ENCODE measurements around the gene ZDHHC18. TPM values are rescaled to one million over a fixed set of nuclear protein-coding genes. Genes with fewer than 3 reads are reported as not detected.
"Not testable (repeated sequence)": the region's sequence is repeated elsewhere in the genome, so short reads cannot be mapped to it uniquely, and the experiment has no call there.

The ZDHHC18 gene
- total RNA-seq, 1 experiment from 2014 or later: 27.9 TPM

GRCh38 chr1:26877326-26877725 lies 50.8 kb downstream of the ZDHHC18 start:
- no peak for DNase-seq (ENCODE audit: low spot score)
- H3K27me3 ChIP-seq (replicated peaks; ENCODE audit: insufficient read depth, low read depth, low read length, poor library complexity): no peaks in the 10 kb centered on the region
- no peaks in the 10 kb centered on the region for H3K4me1 ChIP-seq (ENCODE audit: insufficient read depth, low read length, poor library complexity, severe bottlenecking)
- no peak overlapping the region for H3K4me3 ChIP-seq (ENCODE audit: low read depth, low read length, poor library complexity, severe bottlenecking)
- peaks cover 30% of the 10 kb centered on the region for H3K36me3 ChIP-seq (ENCODE audit: insufficient read depth, low read length, poor library complexity, severe bottlenecking)
- TF ChIP-seq EZH2 (IDR thresholded peaks at IDR 0.05; ENCODE audit: borderline replicate concordance, low read depth, low read length, poor library complexity, severe bottlenecking): no peak
- no peak for TF ChIP-seq CTCF (conservative IDR thresholded peaks at IDR 0.05; ENCODE audit: low read depth, low read length)
- TSS peak; percentile 20 for BruUV-seq (replicated peaks)
- ChIA-PET CTCF (no interaction called here), POLR2A (ENCODE audit: low non-redundant PET) (no interaction called here)
- no peak overlapping the region for H3K27ac ChIP-seq (ENCODE audit: low read depth, low read length, poor library complexity, severe bottlenecking)
- H3K9me3 ChIP-seq (ENCODE audit: low read depth, low read length, poor library complexity, severe bottlenecking): no peaks in the 10 kb centered on the region
- intact Hi-C loops (cut with micrococcal nuclease; ENCODE audit: unreplicated experiment): loop anchor here (5.0 kb wide), 2 partner anchors 65 to 275 kb away; no protein-coding TSS in a partner anchor

DNA sequence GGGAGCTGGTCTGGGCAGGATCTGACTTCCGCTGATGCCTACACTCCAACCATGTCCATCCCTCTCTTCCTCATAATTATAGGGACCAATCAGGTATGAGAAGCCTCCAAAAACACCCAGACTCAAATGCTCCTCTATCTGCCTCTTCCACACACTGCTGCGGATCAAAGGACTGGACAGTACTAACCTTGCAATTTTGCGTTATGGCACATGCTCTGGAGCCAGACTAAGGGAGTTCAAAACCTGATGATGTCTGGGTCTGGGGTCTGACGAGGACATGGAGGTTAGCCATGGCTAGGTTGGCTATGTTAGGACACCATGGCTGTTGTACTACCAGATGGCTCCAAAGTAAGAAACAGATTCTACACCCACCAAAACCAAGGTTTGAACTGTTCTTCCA lies 53.3 kb downstream of the ZDHHC18 start:
- BruUV-seq (replicated peaks): no TSS peak
- no peak overlapping the region for H3K27ac ChIP-seq (ENCODE audit: low read depth, low read length, poor library complexity, severe bottlenecking)
- intact Hi-C loops (cut with micrococcal nuclease; ENCODE audit: unreplicated experiment): loop anchor here (5.0 kb wide), 2 partner anchors 67 to 277 kb away; no protein-coding TSS in a partner anchor
- H3K4me3 ChIP-seq (ENCODE audit: low read depth, low read length, poor library complexity, severe bottlenecking): no peak overlapping the region
- H3K27me3 ChIP-seq (replicated peaks; ENCODE audit: insufficient read depth, low read depth, low read length, poor library complexity): no peaks in the 10 kb centered on the region
- H3K9me3 ChIP-seq (ENCODE audit: low read depth, low read length, poor library complexity, severe bottlenecking): no peaks in the 10 kb centered on the region
- DNase-seq (ENCODE audit: low spot score): no peak
- TF ChIP-seq CTCF (conservative IDR thresholded peaks at IDR 0.05; ENCODE audit: low read depth, low read length): no peak
- TF ChIP-seq EZH2 (IDR thresholded peaks at IDR 0.05; ENCODE audit: borderline replicate concordance, low read depth, low read length, poor library complexity, severe bottlenecking): no peak
- POLR2A ChIA-PET (ENCODE audit: low non-redundant PET): no interaction called here
- CTCF ChIA-PET: no interaction called here
- peaks cover 55% of the 10 kb centered on the region for H3K36me3 ChIP-seq (ENCODE audit: insufficient read depth, low read length, poor library complexity, severe bottlenecking)
- H3K4me1 ChIP-seq (ENCODE audit: insufficient read depth, low read length, poor library complexity, severe bottlenecking): no peaks in the 10 kb centered on the region

DNA sequence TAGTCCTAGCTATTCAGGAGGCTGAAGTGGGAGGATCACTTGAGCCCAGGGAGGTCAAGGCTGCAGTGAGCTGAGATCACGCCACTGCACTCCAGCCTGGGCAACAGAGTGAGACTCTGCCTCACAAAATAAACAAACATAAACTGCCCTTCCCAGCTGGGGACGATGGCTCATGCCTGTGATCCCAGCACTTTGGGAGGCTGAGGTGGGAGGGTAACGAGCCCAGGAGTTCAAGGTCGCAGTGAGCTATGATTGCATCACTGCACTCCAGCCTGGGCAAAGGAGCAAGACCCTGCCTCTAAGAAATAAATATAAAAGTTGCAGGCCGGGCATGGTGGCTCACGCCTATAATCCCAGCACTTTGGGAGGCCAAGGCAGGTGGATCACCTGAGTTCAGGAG lies 55.1 kb downstream of the ZDHHC18 start:
- POLR2A ChIA-PET (ENCODE audit: low non-redundant PET): interaction anchor here (0.7 kb wide), 1 partner anchor 135 kb away, joined by 3 read pairs; no protein-coding TSS in a partner anchor
- H3K4me3 ChIP-seq (ENCODE audit: low read depth, low read length, poor library complexity, severe bottlenecking); BruUV-seq (replicated peaks); DNase-seq (ENCODE audit: low spot score); H3K27ac ChIP-seq (ENCODE audit: low read depth, low read length, poor library complexity, severe bottlenecking); H3K27me3 ChIP-seq (replicated peaks; ENCODE audit: insufficient read depth, low read depth, low read length, poor library complexity); intact Hi-C loops (cut with micrococcal nuclease; ENCODE audit: unreplicated experiment); H3K4me1 ChIP-seq (ENCODE audit: insufficient read depth, low read length, poor library complexity, severe bottlenecking); H3K9me3 ChIP-seq (ENCODE audit: low read depth, low read length, poor library complexity, severe bottlenecking); CTCF ChIA-PET: not testable (repeated sequence)
- peaks cover 64% of the 10 kb centered on the region for H3K36me3 ChIP-seq (ENCODE audit: insufficient read depth, low read length, poor library complexity, severe bottlenecking)
